CD4-positive, alpha-beta T cell treated with Interleukin-15 for 1 hour (primary cell): ENCODE data around the gene CPLX1.
"Not testable (repeated sequence)": the region's sequence is repeated elsewhere in the genome, so short reads cannot be mapped to it uniquely, and the experiment has no call there.

ENCODE experiments used
- DNase-seq: peaks from one replicate; pipeline ENCODE4 v3.0.0-alpha.2; 2020

The CPLX1 gene

DNA sequence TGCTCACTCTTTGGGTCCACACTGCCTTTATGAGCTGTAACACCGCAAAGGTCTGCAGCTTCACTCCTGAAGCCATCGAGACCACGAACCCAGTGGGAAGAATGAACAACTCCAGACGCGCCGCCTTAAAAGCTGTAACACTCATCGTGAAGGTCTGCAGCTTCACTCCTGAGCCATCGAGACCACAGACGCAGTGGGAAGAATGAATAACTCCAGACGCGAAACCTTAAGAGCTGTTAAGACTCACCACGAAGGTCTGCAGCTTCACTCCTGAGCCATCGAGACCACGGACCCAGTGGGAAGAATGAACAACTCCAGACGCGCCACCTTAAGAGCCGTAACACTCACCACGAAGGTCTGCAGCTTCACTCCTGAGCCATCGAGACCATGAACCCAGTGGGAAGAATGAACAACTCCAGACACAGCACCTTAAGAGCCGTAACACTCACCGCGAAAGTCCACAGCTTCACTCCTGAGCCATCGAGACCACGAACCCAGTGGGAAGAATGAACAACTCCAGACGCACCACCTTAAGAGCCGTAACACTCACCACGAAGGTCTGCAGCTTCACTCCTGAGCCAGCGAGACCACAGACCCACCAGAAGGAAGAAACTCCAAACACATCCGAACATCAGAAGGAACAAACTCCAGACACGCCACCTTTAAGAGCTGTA is 51.4 kb downstream of the CPLX1 start:
- not testable (repeated sequence) for DNase-seq

DNA sequence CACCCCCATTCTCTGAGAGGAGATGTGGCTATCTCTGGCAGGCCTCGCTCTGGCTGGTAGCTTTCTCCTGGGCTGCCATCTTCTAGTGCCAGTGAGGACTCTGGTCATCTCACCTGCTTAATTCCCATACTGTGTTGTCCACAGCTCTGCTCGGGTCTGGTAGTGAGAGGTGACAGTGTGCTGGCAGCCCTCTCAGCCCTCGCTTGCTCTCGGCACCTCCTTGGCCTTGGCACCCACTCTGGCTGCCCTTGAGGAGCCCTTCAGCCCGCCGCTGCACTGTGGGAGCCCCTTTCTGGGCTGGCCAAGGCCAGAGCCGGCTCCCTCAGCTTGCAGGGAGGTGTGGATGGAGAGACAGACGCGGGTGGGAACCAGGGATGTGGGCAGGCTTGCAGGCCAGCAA is 52.7 kb downstream of the CPLX1 start:
- DNase-seq: no peak

DNA sequence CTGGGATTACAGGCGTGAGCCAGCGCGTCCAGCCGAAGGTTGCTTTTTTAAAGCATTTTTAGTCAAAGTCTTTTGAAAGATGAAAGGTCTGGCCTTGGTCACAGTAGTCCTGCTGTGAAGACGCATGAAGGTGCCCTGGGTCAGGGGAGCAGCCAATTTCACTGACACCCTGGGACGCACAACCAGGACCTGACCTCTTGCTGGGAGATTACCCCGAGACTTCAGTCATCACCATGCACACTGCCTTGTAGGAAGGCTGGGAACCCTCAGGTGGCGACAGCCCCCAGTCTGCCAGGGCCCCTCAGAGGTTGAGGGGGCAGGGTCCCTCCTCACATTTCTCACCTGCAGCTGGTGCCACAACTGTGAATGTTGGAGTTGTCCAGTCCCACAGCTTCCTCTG is 53.2 kb downstream of the CPLX1 start:
- no peak for DNase-seq

DNA sequence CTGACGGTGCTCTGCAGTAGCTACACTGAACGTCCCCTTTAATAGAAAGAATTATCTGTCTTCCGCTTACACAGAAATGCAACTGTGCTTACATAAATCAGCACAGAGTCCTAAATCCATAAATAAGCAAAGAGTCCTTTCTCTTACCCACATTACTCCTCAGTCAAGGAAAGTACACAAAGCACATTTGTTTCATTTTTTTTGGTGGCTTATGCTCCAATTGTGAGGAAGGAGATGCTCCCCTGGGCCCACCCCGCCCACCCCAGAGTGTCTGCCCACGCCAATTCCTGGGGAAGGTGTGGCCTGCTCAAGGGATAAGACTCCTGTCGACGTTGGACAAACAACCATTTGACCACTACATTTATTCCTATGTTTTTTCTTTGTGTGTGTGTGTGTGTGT is 53.8 kb downstream of the CPLX1 start:
- no peak for DNase-seq

DNA sequence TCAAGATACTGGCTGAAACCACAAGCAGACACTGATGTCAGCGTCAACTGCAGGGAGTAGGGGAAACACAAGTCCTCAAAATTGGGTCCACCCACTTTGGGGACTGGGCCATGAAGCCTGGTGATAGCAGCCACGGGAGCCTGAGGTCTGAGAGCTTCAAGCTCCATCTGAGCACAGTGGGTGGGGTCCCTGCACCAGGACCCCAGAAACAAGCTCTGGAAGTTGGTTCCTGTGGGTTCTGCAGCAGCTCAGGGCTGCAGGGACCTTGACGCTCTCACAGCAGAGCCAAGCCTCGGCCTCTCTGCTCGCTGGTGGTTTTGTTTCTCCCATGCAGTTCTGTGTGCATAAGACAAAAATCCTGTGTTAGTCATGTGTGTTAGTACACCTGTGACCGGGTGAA is 54.5 kb downstream of the CPLX1 start:
- DNase-seq: no peak

DNA sequence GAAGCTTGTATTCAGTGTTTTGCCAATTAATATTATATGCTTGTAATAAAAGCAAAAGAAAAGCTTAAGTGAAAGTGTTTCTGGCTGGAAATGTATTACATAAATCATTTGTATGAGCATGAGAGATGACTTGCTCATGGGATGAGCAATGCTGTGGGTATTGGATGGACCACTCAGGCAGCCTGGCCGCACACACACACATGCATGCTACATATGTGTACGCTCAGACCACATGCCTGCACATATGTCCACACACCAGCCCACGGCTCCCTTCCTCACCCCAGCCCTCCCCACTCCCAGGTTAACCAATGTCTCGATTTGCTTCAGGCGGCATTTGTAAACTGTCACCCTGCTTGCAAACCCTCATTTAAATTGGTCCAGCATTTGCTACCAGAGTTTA is 55.9 kb downstream of the CPLX1 start:
- no peak for DNase-seq

DNA sequence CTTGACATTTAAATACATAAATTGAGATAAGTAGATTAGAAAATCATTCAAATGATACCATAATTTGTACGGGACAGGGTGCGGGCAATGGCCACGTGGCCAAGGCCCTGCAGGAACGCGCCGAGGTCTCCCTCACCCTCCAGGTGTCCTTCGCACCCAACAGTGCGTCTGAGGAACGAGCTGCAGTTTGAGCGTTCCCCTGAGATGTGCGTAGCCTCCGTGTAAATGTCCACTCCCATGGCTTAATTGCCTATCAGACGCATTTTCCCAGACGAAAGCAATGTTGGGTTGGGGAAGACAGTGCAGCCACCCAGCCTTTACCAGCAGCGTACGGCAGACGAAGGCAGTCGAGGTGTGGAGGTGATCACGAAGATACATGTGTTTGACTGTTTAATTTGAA is 56.4 kb downstream of the CPLX1 start:
- DNase-seq: no peak

DNA sequence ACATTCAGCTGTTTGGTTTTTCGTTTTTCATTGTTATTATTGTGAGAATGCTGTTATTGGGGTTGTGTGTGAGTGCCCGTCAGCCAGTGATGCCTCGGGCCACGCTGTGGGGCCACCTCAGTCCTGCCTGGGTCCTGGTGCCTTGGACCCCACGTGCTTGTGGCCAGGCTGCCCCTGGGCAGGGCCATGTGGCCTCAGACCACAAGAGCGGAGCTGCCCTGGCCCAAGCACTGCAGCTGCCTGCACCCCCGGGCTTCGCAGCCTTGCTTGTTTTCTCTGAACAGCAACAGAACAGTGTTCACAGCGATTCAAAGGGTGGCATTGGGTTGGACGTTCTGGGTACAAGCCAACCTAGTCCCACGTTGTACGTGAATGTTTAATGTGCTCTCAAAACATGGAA is 56.9 kb downstream of the CPLX1 start:
- DNase-seq: no peak

DNA sequence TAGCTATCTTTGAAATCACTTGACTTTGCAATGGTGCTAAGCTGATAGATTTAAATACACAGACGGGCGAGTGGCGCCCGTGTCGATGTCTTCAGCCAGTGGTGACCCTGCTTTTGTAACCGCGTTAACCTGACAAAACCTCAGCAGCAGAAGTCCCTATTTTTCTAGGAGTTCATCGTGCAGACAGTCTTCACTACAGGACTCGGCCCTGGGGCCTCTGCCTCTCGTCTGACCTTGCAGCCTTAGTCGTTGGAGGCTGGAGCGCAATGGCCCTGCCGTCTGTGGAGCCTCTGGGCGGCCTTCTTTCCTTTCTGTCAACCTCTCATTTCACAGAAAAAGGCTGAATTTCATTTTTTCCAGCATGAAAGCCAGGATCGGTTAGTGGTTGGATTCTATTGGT is 57.9 kb downstream of the CPLX1 start:
- DNase-seq: no peak

DNA sequence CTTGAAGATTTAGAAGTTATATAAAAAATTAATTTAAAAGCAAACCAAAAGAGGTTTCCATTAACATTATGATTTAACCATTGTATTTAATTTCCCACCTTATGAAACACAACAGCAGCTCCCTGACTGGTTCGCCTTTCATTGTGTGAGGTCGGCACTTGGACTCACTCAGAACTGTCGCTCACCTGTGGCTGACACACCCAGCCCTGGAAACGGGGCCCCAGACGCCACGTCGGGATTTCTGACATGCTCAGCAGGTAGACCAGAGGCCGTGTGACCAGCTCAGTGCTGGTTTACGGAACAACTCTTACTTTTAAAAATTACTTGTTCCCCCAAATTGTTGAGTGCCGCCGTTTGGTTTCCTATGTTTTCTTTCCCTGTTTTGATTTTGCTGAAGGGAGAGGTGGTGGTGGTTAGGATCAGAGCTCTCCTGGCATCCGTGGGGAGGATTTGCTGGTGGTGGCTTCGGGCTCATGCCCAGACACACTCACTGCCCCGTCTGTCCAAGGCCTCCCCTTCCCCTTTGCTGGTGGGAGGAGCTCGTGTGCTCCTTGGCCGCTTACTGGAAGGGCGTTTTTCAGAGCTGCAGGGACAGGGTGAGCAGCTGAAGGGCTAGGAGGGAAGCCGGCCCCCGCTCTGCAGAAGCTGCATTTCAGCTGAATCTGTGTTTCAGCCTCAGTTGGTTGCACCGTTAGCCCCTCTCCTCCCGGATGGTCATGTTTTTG is 59.2 kb downstream of the CPLX1 start:
- no peak for DNase-seq

DNA sequence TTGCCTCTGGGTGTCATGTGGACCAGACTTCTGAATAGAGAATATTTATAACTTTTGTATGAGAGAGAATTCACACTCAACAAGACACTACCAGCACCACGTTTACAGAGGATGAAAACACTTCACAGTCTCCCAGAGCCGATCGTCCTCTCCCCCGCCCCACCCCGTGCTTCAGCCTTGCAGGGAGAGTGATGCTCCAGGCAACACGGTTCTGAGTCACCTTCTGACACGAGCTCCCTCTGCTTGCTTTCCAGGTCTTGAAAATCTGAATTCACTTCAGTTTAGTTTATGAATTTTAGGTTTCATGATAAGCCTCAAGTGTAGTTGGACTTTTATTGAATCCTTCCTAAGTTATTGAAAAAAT is 59.8 kb downstream of the CPLX1 start:
- no peak for DNase-seq

DNA sequence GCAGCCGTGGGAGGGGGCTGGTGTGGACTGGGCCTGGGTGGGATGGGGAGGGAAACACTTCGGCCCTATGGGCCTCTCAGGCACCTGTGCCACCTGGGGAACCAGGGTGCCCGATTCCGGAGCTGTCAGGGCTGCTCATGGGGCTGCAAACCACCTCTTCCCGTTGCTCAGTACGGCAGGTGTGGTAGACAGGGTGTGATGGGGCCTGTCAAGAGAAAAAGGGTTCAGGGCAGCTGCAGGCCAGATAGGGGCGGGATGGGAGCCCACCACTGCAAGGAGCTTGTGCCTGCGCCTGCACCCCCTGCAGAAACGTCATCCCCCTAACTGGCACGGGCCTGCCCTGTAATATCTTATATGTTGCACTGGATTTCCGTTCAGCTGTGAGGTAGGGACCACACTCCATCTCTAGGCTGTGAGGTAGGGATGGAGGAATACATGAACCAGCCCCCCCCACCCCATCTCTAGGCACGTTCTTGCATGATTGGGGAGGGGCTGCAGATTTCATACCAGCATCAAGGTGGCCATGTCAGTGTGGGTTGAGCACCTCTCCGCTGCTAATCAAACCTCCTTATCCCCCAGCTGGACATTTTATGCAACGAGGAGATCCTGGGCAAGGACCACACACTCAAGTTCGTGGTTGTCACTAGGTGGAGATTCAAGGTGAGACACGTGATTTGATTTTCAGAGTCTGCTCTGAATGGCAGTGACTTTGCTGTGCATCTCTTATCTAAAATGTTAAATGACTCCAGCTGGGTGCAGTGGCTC is 61.3 kb downstream of the CPLX1 start:
- no peak for DNase-seq

DNA sequence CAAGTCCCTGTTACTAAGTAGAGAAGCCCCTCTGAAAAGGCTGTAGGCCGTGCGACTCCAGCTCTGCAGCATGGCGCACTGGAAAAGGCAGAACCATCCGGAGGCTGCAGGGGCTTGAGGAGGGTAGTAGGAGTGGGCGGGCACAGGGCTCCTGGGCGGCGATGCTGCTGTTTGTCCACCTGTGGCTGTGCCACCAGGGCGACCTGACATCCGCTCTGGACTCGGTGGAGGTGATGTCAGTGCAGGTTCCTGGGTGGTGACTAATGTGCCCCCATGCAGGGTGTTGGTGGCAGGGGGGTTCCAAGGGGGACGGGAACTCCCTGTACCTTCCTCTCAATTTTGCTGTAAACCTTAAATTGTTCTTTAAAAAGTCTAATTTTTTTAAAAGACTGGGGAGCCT is 62.0 kb downstream of the CPLX1 start:
- DNase-seq: no peak

DNA sequence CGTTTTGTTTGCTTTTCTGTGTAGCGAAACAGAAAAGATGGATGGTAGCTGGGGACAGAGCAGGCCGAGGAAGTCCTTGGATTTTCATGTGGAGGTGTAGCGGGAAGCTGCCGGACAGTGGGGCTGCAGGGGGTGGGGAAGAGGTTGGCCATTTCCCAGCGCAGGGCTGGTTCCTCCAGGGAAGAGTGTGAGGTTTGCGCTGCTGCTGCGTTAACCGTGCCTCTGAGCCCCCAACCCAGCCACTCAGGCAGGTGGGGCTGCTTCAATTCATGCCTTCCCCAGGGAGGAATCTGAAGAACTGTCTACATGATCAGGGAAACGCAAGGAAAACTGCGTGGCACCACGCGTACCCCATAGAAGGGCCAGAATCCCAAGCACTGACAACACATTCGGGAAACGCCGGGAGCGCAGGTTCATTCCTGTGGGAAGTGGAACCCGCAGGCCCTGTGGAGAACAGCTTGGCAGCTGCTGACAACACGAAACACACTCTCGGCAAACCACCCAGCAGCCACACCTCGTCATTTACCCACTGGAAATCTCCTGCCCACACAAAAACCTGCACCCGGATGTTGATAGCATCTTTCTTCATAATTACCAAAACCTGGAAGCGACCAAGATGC is 62.6 kb downstream of the CPLX1 start:
- DNase-seq: no peak

DNA sequence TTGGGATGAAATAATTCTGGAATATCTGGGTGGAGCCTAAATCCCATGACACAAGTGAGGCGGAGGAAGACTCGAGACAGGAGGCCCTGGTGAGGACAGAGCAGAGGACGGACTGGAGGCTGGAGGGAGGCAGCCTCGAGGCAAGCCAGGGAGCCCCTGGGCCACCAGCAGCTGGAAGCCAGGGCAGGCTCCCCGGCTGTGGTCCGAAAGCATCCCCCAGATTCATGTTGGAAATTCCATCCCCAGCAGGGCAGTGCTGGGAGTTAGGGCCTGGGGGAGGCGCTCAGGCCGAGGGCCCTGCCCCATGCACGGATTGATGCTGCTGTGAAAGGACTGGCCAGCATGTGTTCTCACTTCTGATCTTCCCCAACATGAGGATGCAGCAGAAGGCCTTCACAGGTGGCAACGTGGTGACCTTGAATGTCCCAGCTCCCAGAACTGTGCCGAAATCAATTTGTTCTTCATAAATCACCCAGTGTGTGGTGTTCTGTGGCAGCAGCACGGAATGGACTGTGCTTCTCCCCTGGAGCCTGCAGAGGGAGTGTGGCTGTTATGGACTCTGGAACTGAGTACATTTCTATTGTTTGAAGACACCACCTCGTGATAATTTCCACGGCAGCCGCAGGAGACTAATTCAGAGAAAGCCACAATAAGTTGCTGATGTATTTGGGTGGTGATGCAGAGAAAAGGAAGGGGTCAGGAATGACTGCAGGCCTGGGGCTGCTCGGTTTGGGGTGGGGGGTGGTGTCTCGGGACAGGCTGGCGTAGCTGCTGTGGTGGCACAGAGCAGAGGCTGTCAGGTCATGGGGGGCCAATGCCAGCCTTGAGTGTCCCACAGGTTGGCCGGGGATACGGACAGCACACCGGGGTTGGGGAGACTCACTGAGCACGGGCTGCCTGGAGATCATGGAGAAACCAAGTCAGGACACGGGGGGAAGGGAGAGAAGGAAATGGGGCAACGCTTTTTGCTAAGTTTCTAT is 63.4 kb downstream of the CPLX1 start:
- no peak for DNase-seq

DNA sequence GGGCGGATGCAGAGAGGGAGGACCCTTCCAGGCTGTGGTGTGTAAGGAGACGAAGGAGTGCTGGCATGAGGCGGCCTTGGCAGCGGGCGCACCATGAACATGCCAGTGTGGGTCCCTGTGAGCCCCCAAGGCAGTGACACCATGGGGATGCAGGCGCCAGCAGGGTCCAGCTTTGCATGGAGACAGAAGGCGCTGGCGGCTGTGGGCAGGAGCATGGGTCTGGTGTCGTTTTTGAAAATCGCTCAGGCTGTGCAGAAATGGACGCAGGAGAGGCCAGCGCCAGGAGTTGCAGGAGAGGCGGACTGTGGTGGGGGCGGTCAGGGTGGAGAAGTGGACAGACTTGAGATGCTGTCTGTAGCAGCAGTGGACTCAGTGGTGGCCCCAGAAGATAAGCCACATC is 64.2 kb downstream of the CPLX1 start:
- DNase-seq: no peak

DNA sequence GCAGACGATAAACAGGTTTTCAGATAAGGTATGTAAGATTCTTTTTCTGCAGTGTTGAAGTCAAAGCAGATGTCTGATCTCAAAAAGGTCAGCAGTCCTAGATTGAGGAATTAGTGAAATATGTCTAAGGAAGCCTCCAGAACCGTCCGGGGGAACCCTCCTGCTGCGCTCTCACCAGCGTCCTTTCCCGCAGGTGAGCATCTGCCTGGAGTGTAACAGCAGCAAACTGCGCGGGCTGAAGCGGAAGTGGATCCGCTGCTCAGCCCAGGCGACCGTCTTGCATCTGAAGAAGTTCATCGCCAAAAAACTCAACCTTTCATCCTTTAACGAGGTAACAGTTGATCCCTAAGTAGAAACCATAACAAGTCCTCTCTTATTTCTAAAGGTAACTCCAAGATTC is 64.8 kb downstream of the CPLX1 start:
- no peak for DNase-seq

DNA sequence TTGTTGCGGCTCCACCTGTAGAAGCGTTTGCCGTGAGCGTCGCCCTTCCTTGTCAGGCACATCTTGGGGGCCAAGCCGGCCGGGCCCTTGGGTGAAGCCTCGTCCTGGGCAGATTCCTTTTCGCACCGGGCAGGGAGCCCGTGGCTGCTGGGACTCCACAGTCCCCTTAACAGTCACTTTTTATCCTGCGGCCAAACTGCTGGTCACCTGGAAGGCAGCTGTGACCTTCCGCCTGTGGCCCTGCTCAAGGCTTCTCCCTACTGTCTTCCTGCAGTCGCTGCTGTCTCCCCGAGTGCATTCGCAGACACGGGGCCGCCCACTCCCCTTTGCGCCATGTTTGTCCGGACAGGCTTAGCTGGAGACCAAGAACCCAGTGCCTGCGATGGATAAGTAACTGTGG is 65.3 kb downstream of the CPLX1 start:
- DNase-seq: no peak

DNA sequence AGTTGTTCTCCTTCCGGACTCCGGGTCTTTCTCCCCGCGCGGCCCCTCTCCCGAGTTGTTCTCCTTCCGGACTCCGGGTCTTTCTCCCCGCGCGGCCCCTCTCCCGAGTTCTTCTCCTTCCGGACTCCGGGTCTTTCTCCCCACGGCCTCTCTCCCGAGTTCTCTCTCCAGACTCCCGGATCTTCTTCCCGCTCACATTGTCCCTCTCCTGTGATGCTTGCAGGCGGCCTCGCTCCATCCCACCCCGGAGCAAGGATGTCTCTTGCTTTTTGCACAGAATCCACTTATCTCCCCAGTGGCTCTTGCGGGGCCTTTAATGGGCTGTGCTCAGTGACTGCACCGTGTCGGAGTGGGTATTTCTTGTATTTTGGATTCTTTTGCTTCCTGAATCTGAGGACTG is 66.1 kb downstream of the CPLX1 start:
- not testable (repeated sequence) for DNase-seq

DNA sequence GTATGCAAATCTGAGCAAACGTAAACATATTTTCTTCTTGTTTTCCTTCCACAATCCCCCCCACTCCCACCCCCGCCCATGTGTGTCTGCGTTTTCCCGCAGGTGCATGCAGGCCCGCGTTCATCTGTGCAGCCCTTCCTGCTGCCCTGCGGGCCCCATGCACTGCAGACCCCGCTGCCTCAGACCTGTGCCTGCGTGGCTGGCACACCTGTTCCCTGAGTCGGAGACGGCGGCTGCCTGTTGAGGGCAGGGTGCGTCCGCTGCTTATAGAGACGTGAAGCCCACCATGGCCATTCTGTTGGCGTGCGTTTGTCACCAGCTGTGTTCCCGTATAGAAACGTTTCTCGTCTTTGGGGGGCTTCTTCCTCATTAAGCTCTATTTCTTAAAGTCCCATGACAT is 68.8 kb downstream of the CPLX1 start:
- no peak for DNase-seq

DNA sequence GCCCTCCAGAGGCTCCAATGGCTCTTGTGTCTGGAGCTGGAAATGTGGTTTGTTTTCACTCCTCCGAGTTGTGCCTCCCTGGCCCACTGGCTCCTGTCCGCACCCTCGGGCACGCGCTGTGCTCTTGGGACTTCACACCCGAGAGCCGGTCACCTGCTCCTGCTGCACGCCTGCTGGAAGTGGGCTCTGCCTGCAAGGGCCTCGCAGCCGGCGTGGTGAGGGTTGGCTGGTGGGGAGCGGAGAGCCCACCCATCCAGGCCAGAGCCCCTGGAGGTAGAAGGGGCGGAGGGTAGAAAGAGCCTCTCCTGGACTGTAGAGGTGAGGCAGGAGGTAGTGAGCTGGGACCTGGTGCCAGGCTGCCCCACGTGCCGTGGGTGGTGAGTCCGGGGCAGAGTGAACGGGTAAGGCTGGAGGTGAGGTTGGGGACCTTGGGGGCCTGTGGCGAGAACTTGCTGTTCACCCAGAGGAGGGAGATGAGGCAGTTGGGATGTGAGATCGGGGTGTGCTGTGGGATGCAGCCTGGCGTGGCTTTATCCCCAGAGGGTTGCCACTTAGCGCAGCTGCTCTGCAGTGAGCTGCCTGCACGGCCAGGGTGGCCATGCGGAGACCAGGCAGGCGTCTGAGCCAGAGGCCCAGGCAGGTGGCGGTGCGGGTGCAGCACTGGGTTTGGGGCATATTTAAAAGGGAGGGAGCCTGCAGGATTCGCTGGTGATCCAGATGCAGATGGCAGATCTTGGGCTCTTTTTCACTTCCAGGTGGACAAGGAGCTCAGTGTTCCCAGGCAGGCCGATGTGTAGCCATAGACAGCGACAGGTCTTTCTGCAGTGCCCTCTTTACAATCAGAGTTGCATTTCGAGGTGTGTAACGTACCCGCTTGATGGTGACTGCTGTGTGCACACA is 71.5 kb downstream of the CPLX1 start:
- no peak for DNase-seq
